ENCODE measurements around the gene F2.

The F2 gene

DNA sequence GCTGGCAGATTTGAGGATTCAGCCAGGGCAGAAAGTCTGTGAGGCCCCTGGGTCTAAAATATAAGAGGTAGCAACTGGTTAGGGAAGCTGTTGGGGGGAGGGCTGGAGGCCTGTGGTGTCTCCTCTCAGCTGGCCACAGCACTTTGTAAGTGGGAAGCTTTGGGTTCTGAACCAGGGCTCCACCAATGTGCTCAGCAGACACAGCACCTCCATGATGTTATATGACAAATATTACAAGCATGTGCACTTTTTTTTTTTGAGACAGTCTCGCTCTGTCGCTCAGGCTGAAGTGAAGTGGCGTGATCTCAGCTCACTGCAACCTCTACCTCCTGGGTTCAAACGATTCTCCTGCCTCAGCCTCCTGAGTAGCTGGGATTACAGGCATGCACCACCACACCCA lies 26.6 kb upstream of the F2 start:
- no peak overlapping the region for H3K4me3 ChIP-seq (ENCODE audit: low read depth in 1 of 2, low read length in 1 of 2)
- peaks cover 95% of the 10 kb centered on the region for H3K36me3 ChIP-seq
- H3K27me3 ChIP-seq: no peaks in the 10 kb centered on the region
- H3K4me1 ChIP-seq (ENCODE audit: control insufficient read depth in 1 of 2, insufficient read depth in 1 of 2, low read depth in 1 of 2, low read length in 1 of 2): peaks cover 4 to 5% of the 10 kb centered on the region in 2 experiments
- H3K9me3 ChIP-seq: no peaks in the 10 kb centered on the region
- TF ChIP-seq, protein P1, sequence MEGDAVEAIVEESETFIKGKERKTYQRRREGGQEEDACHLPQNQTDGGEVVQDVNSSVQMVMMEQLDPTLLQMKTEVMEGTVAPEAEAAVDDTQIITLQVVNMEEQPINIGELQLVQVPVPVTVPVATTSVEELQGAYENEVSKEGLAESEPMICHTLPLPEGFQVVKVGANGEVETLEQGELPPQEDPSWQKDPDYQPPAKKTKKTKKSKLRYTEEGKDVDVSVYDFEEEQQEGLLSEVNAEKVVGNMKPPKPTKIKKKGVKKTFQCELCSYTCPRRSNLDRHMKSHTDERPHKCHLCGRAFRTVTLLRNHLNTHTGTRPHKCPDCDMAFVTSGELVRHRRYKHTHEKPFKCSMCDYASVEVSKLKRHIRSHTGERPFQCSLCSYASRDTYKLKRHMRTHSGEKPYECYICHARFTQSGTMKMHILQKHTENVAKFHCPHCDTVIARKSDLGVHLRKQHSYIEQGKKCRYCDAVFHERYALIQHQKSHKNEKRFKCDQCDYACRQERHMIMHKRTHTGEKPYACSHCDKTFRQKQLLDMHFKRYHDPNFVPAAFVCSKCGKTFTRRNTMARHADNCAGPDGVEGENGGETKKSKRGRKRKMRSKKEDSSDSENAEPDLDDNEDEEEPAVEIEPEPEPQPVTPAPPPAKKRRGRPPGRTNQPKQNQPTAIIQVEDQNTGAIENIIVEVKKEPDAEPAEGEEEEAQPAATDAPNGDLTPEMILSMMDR (IDR thresholded peaks at IDR 0.05): no peak
- H3K27ac ChIP-seq: peak overlapping the region; percentile 20

DNA sequence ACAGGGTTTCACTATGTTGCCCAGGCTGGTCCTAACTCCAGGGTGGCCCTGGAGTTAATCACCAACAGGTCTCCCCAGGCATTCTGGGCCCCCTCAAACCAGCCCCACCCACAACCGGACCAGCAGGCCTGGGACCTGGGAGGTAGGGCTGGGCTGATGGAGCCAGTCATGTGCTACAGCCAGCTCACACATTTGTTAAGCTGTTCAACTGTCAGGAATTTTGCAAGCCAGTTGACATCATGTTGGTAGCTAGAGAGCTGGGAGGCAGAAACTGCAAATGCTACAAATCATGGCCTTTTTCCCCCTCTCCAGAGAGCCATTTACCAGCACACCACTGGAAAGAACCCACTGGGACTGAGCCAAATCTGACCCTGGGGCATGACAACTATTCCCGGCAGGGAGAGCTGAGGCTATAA lies 25.4 kb upstream of the F2 start:
- H3K27ac ChIP-seq: no peak overlapping the region

DNA sequence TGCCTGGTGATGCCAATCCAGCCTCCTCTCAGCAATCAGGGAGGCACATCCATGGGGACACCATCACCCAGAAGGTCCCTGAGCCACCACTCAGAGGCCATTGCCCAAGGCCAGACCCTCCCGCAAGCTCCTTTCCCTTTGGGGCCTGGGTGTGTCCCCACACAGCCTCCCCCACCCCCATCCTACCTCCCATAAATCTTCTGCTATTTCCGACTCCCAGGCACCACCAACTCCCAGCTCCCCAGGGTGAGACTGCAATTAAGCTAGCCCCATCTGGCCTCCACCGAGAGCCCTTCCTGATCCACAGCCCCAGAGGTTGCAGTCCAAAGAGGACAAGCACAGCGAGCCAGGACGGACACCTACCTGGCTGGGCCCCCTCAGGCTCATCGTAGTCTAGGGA lies 24.9 kb upstream of the F2 start:
- Histone ChIP-seq H3K9me3 (no peaks in the 10 kb centered on the region), H3K27me3 (no peaks in the 10 kb centered on the region), H3K4me1 (ENCODE audit: control insufficient read depth in 1 of 2, insufficient read depth in 1 of 2, low read depth in 1 of 2, low read length in 1 of 2) (peaks cover 18 to 21% of the 10 kb centered on the region in 2 experiments), H3K36me3 (peaks cover 82% of the 10 kb centered on the region), H3K27ac (no peak overlapping the region), H3K4me3 (ENCODE audit: low read depth in 1 of 2, low read length in 1 of 2) (no peak overlapping the region)
- TF ChIP-seq, protein P1 (IDR thresholded peaks at IDR 0.05): no peak

More for the DNA sequence above, 25.4 kb upstream of the F2 start:
- Histone ChIP-seq H3K4me3 (ENCODE audit: low read depth in 1 of 2, low read length in 1 of 2) (no peak overlapping the region), H3K4me1 (ENCODE audit: control insufficient read depth in 1 of 2, insufficient read depth in 1 of 2, low read depth in 1 of 2, low read length in 1 of 2) (peaks cover 14 to 16% of the 10 kb centered on the region in 2 experiments), H3K9me3 (no peaks in the 10 kb centered on the region), H3K36me3 (peaks cover 86% of the 10 kb centered on the region), H3K27me3 (no peaks in the 10 kb centered on the region)
- TF ChIP-seq, protein P1 (IDR thresholded peaks at IDR 0.05): no peak

DNA sequence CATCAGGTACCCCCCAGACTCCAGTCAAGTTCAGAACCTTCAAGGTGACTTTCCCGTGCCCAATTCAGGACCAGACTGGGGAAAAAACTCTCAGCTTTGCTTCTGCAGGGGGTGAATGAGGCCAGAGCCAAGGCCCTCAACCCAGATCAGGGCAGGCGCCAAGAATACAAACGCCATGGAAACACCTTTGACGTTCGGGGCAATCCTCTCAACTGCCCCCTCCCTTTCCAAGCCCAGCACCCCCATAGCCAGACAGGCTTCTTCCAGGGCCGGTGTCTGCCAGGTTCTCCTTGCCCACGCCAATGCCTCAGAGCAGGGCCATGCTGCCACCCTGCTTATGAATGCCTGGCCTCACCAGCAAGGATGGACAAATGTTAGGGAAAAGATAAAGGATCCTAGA lies 24.4 kb upstream of the F2 start:
- Histone ChIP-seq H3K27ac (no peak overlapping the region), H3K9me3 (no peaks in the 10 kb centered on the region), H3K4me1 (ENCODE audit: control insufficient read depth in 1 of 2, insufficient read depth in 1 of 2, low read depth in 1 of 2, low read length in 1 of 2) (peaks cover 24 to 26% of the 10 kb centered on the region in 2 experiments), H3K27me3 (no peaks in the 10 kb centered on the region), H3K36me3 (peaks cover 76% of the 10 kb centered on the region), H3K4me3 (ENCODE audit: low read depth in 1 of 2, low read length in 1 of 2) (no peak overlapping the region)
- TF ChIP-seq, protein P1 (IDR thresholded peaks at IDR 0.05): no peak

DNA sequence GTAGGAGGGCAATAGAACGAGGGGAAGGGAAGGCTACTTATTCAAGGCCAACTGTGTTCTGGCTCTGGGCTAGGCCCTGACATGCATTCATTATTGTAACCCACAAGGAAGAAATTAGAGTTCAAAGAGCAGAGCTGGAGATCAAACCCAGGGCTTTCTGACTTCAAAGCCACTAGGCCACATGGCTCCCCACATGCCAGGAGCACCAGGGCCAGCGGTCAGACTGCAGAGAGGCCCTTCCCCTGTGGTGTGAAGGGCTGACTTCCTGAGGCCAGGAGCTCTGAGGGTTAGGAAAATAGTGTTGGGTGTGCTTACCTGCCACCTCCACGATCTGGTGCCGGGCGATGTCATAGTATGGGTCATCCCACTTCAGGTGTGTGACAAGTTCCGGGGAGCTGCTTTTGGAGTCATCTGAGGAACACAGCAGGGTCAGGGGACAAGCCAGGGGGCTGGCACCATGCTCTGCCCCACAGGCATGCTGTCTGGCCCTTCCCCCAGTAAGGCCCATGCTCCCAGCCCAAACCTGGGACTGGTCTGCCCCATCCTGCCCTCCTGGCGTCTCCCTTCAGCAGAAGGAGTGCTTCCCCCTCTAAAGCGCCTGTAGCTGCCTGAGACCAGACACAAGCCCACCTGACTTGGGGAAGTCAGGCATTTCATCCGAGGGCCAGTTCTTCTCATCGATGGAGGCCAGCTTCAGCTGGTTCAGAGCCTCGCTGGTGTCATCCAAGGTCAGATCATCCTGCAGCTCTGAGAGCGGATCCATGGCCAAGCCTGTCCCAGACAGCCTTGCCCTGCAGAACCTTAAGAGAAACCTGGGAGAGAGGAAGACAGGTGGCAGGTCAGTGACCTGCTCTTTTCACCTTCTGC lies 23.4 kb upstream of the F2 start:
- Histone ChIP-seq H3K9me3 (no peaks in the 10 kb centered on the region), H3K27ac (no peak overlapping the region), H3K36me3 (peaks cover 70% of the 10 kb centered on the region), H3K4me1 (ENCODE audit: control insufficient read depth in 1 of 2, insufficient read depth in 1 of 2, low read depth in 1 of 2, low read length in 1 of 2) (peaks cover 30 to 34% of the 10 kb centered on the region in 2 experiments), H3K4me3 (ENCODE audit: low read depth in 1 of 2, low read length in 1 of 2) (no peak overlapping the region), H3K27me3 (no peaks in the 10 kb centered on the region)
- TF ChIP-seq, protein P1 (IDR thresholded peaks at IDR 0.05): no peak

Measured in neutrophil (primary cell).